ENCODE data around the gene NSMCE1.
"Not testable (repeated sequence)": the region's sequence is repeated elsewhere in the genome, so short reads cannot be mapped to it uniquely, and the experiment has no call there.

NSMCE1 gene

GRCh38 chr16:27269300-27270150 lies 953 bp upstream of the NSMCE1 start:
- no peak for DNase-seq

DNA sequence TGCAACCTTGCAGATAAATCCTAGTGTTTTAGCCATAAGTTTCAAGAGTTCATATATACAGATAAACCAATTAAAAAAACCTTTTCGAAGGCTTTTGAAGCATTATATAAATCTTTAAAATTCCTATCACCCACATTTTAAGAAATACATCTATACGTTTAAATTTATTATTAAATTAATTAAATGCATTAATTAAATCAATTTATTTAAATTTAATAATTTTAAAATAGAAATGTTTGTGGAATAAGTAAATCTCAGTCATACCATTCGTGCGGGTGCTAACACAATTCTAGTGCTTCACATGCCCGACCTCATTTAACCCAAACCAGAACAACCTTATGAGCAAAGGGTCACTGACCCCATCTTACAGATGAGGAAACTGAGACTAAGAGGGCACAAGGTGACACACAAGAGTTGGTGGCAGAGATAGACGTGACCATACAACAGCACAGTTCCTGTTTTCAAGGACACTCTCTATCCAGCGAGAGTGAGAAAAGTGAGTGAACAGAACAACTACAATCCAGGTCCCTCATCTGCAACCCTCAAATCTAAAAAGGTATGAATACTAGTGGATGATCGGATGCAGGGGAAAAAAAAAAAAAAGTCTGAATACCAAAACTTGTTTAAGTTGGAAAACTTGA lies 1.4 kb downstream of the NSMCE1 start:
- DNase-seq: no peak

- no peak for DNase-seq
These were observed 2.6 kb downstream of the NSMCE1 start for GRCh38 chr16:27265982-27266381.

DNA sequence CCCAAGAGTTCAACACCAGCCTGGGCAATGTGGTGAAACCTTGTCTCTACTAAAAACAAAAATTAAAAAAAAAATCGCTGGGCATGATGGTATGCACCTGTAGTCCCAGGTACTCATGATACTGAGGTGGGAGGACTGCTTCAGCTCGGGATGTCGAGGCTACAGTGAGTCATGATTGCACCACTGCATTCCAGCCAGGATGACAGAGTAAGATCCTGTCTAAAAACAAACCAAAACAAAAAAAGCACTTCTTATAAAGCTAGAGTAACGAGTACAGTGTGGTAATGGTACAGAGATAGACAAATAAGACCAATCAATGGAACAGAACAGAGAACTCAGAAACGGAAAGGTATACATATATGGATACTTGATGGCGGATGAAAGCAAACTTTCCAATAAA lies 4.4 kb downstream of the NSMCE1 start:
- DNase-seq: no peak

- DNase-seq: not testable (repeated sequence)
These were observed 5.6 kb downstream of the NSMCE1 start for GRCh38 chr16:27262904-27263423.

DNA sequence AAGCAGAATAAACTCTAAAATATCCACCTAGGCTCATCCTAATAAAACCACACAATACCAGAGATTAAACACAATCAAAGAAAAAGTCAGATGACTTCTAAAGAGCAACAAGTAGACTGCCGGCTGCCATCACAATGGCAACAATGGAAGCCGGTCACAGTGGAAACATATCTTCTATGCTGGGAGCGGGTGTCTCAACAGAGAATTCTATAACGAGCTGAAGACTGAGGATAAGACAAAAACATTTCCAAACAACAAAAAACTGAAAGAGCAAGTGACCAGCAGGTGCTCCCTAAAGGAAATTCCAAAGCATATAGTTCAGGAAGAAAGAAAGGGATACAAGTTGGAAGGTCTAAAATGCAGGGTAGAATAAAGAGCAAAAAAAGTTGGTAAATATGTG lies 8.9 kb downstream of the NSMCE1 start:
- DNase-seq: no peak

DNA sequence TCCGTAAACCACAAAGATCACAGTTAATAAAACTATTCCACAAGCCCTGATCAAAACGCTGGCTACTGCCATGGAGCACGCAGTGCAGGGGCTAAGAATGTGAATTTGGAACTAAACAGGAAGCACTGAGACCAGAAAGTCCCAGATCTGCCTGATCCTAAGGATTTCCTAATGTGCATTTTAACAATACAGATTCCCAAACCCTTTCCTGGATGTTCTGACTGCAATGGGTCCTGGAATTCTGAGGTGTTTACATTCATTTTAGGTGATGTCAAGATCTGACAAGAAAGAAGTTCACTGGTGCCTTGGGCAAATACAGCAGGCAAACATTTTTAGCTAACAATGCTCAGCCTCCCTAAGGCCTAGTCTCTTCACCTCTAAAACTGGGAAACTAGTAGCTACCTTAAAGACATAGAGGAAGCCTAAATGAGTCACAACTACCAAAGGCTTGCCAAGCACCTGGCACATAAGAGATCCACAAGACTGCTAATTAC lies 10.3 kb downstream of the NSMCE1 start:
- DNase-seq: no peak

DNA sequence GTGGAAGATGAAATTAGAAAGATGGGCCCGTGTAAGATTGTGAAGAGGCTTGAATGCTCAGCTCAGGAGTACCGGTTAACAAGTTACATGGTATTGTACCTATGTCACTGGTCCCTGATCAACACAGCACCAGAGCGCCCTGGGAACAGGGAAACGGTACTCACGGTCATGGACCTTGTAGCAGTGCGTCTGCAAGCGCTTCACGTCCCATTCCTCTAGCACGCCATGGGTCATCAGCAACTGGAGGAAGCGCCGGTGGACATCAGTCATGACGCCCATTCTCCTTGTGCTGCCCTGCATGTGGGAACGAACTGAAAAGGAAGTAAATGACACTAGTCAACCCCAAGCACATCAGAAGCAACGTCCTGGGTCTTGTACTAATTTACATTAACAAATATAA lies 11.3 kb downstream of the NSMCE1 start:
- DNase-seq: no peak

DNA sequence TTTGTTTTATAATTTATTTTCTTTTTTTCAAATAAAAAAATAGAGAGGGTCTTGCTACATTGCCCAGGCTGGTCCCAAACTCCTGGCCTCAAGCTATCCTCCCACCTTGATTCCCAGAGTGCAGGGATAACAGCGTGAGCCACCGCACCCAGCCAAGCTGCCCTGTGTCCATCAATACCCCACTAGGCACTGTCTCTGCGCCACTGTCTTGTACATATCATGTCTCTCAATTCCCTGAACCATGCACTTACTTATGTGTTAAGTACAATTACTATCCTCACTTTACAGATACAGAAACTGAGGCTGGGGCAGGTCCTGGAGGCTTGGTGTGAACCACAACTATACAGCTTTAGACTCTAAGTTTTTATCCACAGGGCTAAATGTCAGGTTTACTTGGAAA lies 11.7 kb downstream of the NSMCE1 start:
- no peak for DNase-seq

GRCh38 chr16:27254262-27254811 lies 14.2 kb downstream of the NSMCE1 start:
- no peak for DNase-seq

GRCh38 chr16:27253526-27253930 lies 15.0 kb downstream of the NSMCE1 start:
- no peak for DNase-seq

DNA sequence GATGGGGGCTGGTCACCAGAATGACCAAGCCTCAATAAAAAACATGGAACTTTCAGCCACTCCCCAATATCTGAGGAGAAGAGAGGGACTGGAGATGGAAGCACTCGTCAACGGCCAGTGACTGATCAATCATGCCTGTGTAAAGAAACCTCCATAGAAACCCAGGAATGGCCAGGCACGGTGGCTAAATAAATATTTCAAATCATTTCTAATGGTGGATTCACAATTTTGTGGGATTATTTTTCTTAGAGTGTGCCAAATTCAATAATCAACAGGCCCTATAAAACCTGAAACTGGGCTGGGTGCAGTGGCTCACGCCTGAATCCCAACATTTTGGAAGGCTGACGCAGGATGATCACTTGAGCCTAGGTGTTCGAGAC lies 16.4 kb downstream of the NSMCE1 start:
- no peak for DNase-seq

GRCh38 chr16:27251541-27252205 lies 16.9 kb downstream of the NSMCE1 start:
- DNase-seq: no peak

DNA sequence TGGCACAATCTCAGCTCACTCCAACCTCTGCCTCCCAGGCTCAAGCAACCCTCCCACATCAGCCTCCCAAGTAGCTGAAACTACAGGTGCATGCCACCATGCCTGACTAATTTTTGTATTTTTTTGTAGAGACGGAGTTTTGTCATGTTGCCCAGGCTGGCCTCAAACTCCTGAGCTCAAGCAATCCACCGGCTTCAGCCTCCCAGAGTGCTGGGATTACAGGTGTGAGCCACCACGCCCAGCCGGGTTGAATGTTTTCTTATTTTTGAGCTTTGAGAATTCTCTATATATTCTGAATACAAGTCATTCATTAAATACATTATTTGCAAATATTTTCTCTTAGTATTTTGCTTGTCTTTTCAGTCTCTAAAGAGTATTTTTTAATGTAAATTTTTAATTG lies 19.7 kb downstream of the NSMCE1 start:
- DNase-seq: not testable (repeated sequence)

DNA sequence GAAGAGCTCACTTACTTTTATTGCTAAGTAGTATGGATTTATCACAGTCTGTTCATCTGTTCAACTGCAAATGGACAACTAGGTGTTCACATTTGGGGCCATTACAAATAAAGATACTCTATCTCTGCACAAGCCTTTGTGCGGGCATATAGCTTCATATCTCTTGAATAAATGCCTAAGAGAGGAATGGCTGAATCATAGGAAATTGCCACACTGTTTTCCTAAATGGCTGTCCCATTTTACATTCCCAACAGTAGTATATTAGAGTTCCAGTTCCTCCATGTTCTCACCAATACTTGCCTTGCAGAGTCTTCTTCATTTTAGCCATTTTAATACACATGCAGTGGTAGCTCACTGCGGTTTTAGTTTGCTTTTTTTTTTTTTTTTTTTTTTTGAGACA lies 20.5 kb downstream of the NSMCE1 start:
- DNase-seq: no peak

DNA sequence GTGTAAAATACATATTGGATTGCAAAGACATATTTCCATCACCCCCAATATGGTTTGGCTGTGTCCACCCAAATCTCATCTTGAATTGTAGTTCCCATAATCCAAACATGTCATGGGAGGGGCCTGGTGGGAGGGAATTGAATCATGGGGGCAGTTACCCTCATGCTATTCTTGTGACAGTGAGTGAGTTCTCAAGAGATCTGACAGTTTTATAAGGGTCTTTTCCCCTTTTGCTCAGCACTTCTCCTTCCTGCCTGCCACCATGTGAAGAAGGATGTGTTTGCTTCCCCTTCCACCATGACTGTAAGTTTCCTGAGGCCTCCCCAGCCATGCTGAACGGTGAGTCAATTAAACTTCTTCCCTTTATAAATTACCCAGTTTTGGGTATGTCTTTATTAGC lies 21.5 kb downstream of the NSMCE1 start:
- not testable (repeated sequence) for DNase-seq

GRCh38 chr16:27246439-27246838 lies 22.1 kb downstream of the NSMCE1 start:
- no peak for DNase-seq

DNA sequence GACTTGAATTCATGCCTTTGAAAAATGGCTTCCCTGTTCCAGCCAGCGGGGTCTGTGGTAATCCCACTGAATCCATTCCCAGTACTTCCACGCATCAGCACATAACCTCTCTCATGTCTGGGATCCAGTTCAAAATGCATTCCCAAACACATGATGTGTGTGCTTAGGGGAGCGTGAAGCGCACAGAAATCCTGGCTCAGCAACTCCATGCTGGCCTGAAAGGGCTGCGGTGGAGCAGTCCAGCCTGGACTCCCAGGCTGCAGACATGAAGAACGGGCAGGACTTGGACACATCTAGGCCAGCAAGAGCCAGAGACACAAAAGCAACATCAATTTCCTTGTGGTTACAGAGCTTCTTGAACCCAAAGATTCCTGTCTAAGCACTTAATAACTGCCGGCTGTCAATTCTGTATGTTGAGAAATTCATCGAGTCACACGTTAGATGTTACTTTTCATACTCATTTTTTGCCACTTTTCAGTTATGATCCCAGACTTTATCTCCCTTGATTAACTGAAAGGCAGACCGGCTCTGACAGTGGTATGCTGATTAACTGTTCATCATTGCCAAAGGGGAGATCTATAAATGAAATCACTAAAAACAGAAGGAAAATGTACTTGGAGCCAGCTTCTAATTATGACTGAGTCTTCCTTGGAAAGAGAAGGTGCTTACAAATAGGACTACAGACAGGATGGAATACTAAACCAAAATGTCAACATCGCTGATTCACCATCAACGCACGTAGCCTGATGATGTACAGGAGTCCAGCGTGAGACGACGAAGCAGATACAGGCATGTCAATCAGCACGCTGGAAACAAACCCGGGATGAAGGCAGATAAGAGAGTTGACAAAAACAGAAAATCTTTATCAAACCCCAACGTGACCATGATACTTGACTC lies 23.0 kb downstream of the NSMCE1 start:
- no peak for DNase-seq

GRCh38 chr16:27244363-27244755 lies 24.2 kb downstream of the NSMCE1 start:
- DNase-seq: no peak

DNA sequence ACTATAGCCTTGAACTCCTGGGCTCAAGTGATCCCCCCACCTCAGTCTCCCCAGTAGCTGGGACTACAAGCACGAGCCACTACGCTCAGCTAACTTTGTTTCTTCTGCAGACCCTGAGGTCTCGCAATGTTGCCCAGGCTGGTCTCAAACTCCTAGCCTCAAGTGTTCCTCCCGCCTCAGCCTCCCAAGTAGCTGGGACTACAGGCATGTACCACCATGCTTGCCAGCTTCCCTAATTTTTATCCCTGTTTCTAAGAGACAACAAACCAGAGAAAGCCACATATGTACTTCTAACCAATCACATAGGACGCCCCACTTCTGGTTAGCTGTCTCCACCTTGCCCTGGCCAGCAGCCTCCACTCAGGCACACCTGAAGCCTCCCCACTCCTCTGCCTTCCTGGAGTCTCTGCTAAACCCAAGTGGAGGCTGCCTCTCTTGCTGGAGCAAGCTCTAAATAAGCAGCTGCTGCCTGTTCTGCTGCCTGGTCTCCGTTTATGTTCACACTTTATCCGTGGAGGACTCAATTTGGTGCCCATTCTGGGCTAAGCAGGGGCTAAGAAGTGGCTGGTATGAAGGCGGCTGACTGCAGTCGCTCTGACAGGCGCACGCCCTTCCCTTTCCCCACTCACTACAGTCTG lies 24.7 kb downstream of the NSMCE1 start:
- no peak for DNase-seq

- DNase-seq: no peak
These were observed 25.5 kb downstream of the NSMCE1 start for GRCh38 chr16:27242868-27243590.

Data from RPMI8226 (cell line).